HG03439 (cell line): ENCODE results near the gene COQ4.

Experiments
- ATAC-seq: cut with Tn5 transposase; IDR thresholded peaks from one replicate; pipeline ENCODE4 v1.9.1; 2021; ENCODE audit warnings: mild to moderate bottlenecking, moderate library complexity; ENCODE audit not compliant: unreplicated experiment

The COQ4 gene

GRCh38 chr9:128372188-128372641 lies 49.6 kb downstream of the COQ4 start:
- ATAC-seq: no peak

- ATAC-seq: no peak
Measured at GRCh38 chr9:128372784-128373183, 50.1 kb downstream of the COQ4 start.

GRCh38 chr9:128374221-128374675 lies 51.6 kb downstream of the COQ4 start:
- ATAC-seq: no peak

- ATAC-seq: no peak
Measured at GRCh38 chr9:128375865-128376264, 53.2 kb downstream of the COQ4 start.

GRCh38 chr9:128382261-128382660 lies 59.6 kb downstream of the COQ4 start:
- no peak for ATAC-seq

GRCh38 chr9:128383007-128383753 lies 60.5 kb downstream of the COQ4 start:
- ATAC-seq: no peak
